ENCODE results near the gene SFT2D1.

SFT2D1 gene

DNA sequence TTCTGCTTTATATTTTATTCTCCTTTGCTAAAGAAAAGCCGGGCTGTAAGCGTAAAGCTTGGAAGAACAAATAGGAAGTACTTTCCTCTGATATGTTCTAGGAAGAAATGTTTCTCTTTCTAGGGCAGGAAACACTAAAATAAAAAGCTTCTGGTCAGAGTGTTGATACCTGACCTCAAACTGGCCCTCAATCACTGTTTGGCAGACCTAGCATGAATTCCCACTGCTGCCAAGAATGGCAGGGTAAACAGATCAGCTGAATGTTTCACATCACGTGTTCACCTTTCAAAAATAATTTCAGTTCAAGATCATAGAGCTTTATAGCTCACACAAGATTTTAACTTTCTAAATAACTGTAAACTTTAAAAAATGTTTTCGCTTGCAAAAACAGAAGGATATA lies 37.5 kb upstream of the SFT2D1 start:
- Mint-ChIP-seq H3K27ac (no peak overlapping the region), H3K4me1 (peaks cover 14% of the 10 kb centered on the region), H3K36me3 (ENCODE audit: low read depth) (no peaks in the 10 kb centered on the region), H3K27me3 (ENCODE audit: low read depth, poor library complexity) (peaks cover 4% of the 10 kb centered on the region), H3K4me3 (peak overlapping the region; percentile 15), H3K9me3 (no peaks in the 10 kb centered on the region)
- TF ChIP-seq, protein P1, sequence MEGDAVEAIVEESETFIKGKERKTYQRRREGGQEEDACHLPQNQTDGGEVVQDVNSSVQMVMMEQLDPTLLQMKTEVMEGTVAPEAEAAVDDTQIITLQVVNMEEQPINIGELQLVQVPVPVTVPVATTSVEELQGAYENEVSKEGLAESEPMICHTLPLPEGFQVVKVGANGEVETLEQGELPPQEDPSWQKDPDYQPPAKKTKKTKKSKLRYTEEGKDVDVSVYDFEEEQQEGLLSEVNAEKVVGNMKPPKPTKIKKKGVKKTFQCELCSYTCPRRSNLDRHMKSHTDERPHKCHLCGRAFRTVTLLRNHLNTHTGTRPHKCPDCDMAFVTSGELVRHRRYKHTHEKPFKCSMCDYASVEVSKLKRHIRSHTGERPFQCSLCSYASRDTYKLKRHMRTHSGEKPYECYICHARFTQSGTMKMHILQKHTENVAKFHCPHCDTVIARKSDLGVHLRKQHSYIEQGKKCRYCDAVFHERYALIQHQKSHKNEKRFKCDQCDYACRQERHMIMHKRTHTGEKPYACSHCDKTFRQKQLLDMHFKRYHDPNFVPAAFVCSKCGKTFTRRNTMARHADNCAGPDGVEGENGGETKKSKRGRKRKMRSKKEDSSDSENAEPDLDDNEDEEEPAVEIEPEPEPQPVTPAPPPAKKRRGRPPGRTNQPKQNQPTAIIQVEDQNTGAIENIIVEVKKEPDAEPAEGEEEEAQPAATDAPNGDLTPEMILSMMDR (IDR thresholded peaks at IDR 0.05) = no peak
- no peak for DNase-seq

DNA sequence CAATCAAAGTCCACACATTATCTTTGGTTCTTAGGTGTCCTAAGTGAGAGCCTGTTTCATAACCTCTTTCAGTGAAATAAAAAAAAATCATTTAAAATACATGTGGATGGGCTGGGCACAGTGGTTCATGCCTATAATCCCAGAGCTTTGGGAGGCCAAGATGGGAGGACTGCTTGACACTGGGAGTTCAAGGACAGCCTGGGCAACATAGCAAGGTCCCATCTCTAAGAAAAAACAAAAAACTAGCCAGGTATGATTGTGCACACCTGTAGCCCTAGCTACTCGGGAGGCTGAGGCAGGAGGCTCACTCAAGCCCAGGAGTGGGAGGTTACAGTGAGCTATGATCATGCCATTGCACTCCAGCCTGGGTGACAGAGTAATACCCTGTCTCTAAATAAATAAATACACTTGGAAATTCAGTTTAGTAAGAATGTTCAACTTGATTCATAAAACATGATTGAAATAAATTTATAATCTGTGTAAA lies 36.8 kb upstream of the SFT2D1 start:
- Mint-ChIP-seq H3K36me3 (ENCODE audit: low read depth) (no peaks in the 10 kb centered on the region), H3K9me3 (no peaks in the 10 kb centered on the region), H3K4me3 (no peak overlapping the region), H3K27me3 (ENCODE audit: low read depth, poor library complexity) (peaks cover 4% of the 10 kb centered on the region), H3K4me1 (peaks cover 14% of the 10 kb centered on the region), H3K27ac (no peak overlapping the region)
- TF ChIP-seq, protein P1 (IDR thresholded peaks at IDR 0.05) = no peak
- no peak for DNase-seq

DNA sequence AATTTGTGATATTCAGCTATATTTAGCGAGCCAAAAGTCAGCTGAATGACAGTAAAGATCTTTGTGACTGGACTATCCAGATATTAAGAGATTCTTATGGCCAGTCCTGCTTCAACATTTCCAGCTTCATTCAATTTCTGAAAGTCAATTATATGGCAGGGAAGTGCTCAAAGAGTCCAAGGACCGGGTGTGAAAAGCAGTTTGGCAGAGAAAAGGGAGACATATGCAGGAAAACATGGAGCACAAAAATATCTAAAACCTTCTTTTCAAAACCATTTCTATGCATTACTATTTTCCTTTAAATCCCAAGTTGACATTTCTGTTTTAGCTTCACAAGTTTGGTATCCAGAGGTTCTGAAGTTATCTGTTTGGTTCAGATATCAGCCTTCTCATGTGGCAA lies 35.4 kb upstream of the SFT2D1 start:
- Mint-ChIP-seq H3K4me1 (peaks cover 14% of the 10 kb centered on the region), H3K4me3 (no peak overlapping the region), H3K9me3 (no peaks in the 10 kb centered on the region), H3K27me3 (ENCODE audit: low read depth, poor library complexity) (peaks cover 4% of the 10 kb centered on the region), H3K27ac (no peak overlapping the region), H3K36me3 (ENCODE audit: low read depth) (no peaks in the 10 kb centered on the region)
- TF ChIP-seq, protein P1 (IDR thresholded peaks at IDR 0.05) = no peak
- no peak for DNase-seq

DNA sequence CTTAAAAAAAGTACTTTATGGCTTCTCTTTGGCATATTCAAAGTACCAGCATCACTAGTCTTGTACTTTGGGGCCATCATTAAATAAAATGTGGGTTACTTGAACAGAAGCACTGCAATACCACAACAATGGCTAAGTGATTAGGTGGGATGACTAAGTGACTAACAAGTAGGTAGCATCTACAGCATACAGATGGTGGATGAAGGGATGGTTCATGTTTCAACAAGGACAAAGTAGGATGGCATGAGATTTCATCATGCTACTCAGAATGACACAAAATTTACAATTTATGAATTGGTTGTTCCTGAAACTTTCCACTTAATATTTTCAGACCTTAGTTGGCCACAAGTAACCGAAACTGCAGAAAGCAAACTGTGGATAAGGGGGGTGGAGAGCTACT lies 32.7 kb upstream of the SFT2D1 start:
- DNase-seq = no peak
- Mint-ChIP-seq H3K36me3 (ENCODE audit: low read depth) (no peaks in the 10 kb centered on the region), H3K9me3 (no peaks in the 10 kb centered on the region), H3K4me1 (peaks cover 6% of the 10 kb centered on the region), H3K4me3 (no peak overlapping the region), H3K27ac (no peak overlapping the region), H3K27me3 (ENCODE audit: low read depth, poor library complexity) (no peaks in the 10 kb centered on the region)
- TF ChIP-seq, protein P1 (IDR thresholded peaks at IDR 0.05) = no peak

DNA sequence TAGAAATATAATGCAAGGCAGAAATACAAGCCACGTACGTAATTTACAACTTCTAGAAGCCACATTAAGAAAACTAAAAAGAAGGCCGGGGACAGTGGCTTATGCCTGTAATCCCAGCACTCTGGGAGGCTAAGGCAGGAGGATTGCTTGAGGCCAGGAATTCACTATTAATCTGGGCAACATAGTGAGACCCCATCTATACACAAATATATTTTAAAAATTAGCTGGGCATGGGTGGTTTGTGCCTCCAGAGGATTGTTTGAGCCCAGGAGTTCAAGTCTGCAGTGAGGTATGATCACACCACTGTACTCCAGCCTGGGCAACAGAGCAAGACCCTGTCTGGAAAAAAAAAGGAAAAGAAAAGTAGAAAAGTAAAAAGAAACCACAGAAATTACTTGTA lies 28.1 kb upstream of the SFT2D1 start:
- Mint-ChIP-seq H3K27ac (no peak overlapping the region), H3K4me3 (no peak overlapping the region), H3K36me3 (ENCODE audit: low read depth) (no peaks in the 10 kb centered on the region), H3K4me1 (no peaks in the 10 kb centered on the region), H3K27me3 (ENCODE audit: low read depth, poor library complexity) (no peaks in the 10 kb centered on the region), H3K9me3 (no peaks in the 10 kb centered on the region)
- TF ChIP-seq, protein P1 (IDR thresholded peaks at IDR 0.05) = no peak
- no peak for DNase-seq

DNA sequence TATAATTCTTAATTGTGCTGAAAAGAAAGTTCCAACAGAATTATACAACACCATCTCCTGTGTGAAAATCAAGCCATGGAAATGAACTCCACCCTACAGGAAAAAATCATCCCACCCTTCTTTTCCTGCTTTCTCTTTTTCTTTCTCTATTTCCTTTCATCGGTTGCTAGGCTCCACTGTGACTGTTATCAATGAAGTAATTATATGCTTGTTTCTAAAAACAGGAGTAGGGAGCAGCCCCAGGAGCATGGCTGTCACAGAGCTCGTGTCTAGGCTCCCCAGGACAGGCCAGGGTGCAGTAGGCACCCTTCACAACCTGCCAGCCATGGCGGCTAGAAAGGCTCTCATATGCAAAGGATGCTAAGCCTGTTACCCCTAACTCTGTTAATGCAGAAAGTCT lies 27.4 kb upstream of the SFT2D1 start:
- TF ChIP-seq, protein P1 (IDR thresholded peaks at IDR 0.05) = no peak
- H3K4me3 Mint-ChIP-seq = no peak overlapping the region
- no peaks in the 10 kb centered on the region for H3K9me3 Mint-ChIP-seq
- H3K27ac Mint-ChIP-seq = no peak overlapping the region
- DNase-seq = no peak
- no peaks in the 10 kb centered on the region for H3K36me3 Mint-ChIP-seq (ENCODE audit: low read depth)
- no peaks in the 10 kb centered on the region for H3K27me3 Mint-ChIP-seq (ENCODE audit: low read depth, poor library complexity)
- H3K4me1 Mint-ChIP-seq = no peaks in the 10 kb centered on the region
